Measurements from ENCODE around the gene DNTT. TPM values are rescaled to one million over a fixed set of nuclear protein-coding genes. Genes with fewer than 3 reads are reported as not detected.

DNTT gene
- total and polyA plus RNA-seq, 3 donors from 2014 or later, result 0.31 to 0.94 TPM; not detected in 1

DNA sequence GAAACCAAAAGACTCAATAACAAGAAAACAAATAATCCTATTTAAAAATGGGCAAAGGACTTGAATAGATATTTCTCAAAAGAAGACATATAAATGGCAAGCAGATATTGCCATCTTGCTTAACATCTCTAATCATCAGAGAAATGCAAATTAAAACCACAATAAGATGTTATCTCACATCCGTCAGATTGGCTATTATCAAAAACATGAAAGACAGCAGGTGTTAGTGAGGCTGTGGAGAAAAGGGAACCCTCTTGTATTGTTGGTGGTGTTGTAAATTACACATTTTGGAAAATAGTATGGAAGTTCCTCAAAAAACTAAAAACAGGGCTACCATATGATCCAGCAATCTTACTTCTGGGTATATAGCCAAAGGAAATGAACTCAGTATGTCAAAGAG lies 28.9 kb downstream of the DNTT start:
- Histone ChIP-seq H3K4me3 (no peak overlapping the region), H3K36me3 (ENCODE audit: low read depth, missing control alignments) (no peaks in the 10 kb centered on the region), H3K4me1 (no peaks in the 10 kb centered on the region), H3K27me3 (no peaks in the 10 kb centered on the region), H3K27ac (no peak overlapping the region), H3K9me3 (no peaks in the 10 kb centered on the region)
- no peak for DNase-seq
- intact Hi-C loops (cut with DNase I; ENCODE audit: low total_unique reads), result no loop called here
- TF ChIP-seq, protein P1, sequence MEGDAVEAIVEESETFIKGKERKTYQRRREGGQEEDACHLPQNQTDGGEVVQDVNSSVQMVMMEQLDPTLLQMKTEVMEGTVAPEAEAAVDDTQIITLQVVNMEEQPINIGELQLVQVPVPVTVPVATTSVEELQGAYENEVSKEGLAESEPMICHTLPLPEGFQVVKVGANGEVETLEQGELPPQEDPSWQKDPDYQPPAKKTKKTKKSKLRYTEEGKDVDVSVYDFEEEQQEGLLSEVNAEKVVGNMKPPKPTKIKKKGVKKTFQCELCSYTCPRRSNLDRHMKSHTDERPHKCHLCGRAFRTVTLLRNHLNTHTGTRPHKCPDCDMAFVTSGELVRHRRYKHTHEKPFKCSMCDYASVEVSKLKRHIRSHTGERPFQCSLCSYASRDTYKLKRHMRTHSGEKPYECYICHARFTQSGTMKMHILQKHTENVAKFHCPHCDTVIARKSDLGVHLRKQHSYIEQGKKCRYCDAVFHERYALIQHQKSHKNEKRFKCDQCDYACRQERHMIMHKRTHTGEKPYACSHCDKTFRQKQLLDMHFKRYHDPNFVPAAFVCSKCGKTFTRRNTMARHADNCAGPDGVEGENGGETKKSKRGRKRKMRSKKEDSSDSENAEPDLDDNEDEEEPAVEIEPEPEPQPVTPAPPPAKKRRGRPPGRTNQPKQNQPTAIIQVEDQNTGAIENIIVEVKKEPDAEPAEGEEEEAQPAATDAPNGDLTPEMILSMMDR (IDR thresholded peaks at IDR 0.05), result no peak
- no peak for TF ChIP-seq POLR2A (IDR thresholded peaks at IDR 0.05)
- WGBS, 2 donors, result 87 to 91% methylated on average over 1 of the region's 1 CpG

GRCh38 chr10:96334616-96335526 lies 30.6 kb downstream of the DNTT start:
- H3K4me1 ChIP-seq, result no peaks in the 10 kb centered on the region
- no peak overlapping the region for H3K27ac ChIP-seq
- WGBS, 2 donors, result 43 to 47% methylated on average over 5 of the region's 5 CpGs
- intact Hi-C loops (cut with DNase I; ENCODE audit: low total_unique reads), result no loop called here
- no peaks in the 10 kb centered on the region for H3K36me3 ChIP-seq (ENCODE audit: low read depth, missing control alignments)
- no peak overlapping the region for H3K4me3 ChIP-seq
- no peaks in the 10 kb centered on the region for H3K27me3 ChIP-seq
- H3K9me3 ChIP-seq, result no peaks in the 10 kb centered on the region
- TF ChIP-seq POLR2A (IDR thresholded peaks at IDR 0.05), result no peak
- TF ChIP-seq, protein P1 (IDR thresholded peaks at IDR 0.05), result peak in 2 of 3 experiments; percentile 49 to 61
- DNase-seq, result peak; percentile 25

- Histone ChIP-seq H3K4me1 (no peaks in the 10 kb centered on the region), H3K36me3 (ENCODE audit: low read depth, missing control alignments) (no peaks in the 10 kb centered on the region), H3K9me3 (no peaks in the 10 kb centered on the region), H3K27me3 (no peaks in the 10 kb centered on the region), H3K27ac (no peak overlapping the region), H3K4me3 (no peak overlapping the region)
- TF ChIP-seq POLR2A (IDR thresholded peaks at IDR 0.05), result no peak
- TF ChIP-seq, protein P1 (IDR thresholded peaks at IDR 0.05), result no peak
- intact Hi-C loops (cut with DNase I; ENCODE audit: low total_unique reads), result no loop called here
- peak; percentile 75 for DNase-seq
- 65 to 79% methylated on average over 2 of the region's 2 CpGs for WGBS, 2 donors
Observed at GRCh38 chr10:96337106-96337505, 32.9 kb downstream of the DNTT start.

DNA sequence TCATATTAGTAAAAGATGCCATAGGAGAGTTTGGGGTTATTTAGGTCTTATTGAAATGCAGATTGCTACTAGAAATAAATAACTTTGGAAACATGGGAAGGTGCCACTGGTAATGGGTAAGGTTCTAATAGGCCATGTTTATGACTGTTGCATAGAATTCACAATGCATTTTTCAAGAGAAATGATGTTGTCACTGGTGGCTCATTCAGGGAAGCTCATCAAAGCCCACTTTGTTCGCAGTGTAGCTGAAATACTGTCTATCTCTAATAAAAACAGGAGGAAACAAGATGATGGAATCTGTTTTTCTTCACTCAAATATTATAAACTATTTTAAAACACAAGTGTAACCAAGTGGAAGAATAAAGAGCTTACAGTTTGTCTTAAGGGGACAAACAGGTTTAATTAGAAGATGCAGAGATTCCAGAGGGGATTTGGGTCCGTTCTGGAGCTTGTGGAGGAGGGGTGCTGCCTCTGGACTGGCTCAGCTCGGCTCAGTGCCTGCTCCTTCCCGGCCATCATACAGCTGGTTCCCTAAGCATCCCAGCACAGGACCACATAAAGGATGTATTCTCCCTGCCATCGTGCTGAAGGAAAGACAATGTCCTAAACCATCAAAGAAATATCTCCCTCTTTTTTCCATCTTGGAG lies 34.2 kb downstream of the DNTT start:
- no peaks in the 10 kb centered on the region for H3K36me3 ChIP-seq (ENCODE audit: low read depth, missing control alignments)
- 52 to 55% methylated on average over 5 of the region's 5 CpGs for WGBS, 2 donors
- intact Hi-C loops (cut with DNase I; ENCODE audit: low total_unique reads), result no loop called here
- H3K4me3 ChIP-seq, result no peak overlapping the region
- DNase-seq, result no peak
- no peaks in the 10 kb centered on the region for H3K9me3 ChIP-seq
- no peak overlapping the region for H3K27ac ChIP-seq
- no peaks in the 10 kb centered on the region for H3K4me1 ChIP-seq
- no peaks in the 10 kb centered on the region for H3K27me3 ChIP-seq
- TF ChIP-seq, protein P1 (IDR thresholded peaks at IDR 0.05), result no peak
- no peak for TF ChIP-seq POLR2A (IDR thresholded peaks at IDR 0.05)

Data from testis (tissue), 3 donors.